ENCODE measurements around the gene TCF4.

The TCF4 gene

DNA sequence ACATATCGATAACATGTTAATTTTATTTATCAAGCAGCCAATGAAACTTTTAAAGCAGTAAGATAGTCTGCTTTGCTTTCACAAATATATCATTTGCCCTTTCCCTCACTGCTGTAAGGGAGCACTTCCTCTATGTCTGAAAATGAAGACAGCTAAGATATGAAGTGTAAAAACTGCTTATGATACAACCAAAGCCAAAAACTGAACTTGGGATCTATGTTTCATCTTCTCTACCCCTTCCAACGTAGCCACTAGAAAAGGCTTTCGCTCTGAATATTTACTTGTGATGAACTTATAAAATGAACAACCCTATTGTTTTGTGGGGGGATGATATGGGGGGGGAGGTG is 140.3 kb downstream of the TCF4 start:
- in situ Hi-C loops (cut with HindIII; ENCODE audit: low sequenced_read_pairs), result no loop called here

DNA sequence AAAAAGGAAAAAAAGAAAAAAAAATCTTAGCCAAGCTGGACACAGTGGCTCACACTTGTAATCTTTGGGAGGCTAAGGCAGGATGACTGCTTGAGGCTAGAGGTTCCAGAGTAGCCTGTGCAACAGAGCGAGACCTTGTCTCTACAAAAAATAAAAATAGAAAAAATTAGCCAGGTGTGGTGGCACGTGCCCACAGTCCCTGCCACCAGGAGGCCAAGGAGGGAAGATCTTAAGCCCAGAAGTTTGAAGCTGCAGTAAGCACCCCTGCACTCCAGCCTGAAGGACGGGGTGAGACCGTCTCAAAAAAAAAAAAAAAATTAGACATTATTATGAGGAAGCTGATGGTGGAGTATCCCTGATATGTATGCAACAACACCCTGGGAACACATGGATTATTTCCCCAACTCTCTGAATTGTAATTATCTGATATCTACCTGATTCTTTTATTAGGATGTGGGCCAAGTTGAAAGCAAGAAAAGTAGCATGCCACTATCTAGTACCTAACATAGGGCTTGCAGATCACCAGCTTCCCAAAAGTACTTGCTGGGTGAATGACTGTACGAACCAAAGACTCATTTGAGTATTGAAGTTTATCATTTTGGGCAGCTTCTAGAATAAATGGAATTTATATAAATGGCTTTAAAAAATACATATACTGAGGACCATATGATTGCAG is 140.9 kb downstream of the TCF4 start:
- in situ Hi-C loops (cut with HindIII; ENCODE audit: low sequenced_read_pairs), result no loop called here

DNA sequence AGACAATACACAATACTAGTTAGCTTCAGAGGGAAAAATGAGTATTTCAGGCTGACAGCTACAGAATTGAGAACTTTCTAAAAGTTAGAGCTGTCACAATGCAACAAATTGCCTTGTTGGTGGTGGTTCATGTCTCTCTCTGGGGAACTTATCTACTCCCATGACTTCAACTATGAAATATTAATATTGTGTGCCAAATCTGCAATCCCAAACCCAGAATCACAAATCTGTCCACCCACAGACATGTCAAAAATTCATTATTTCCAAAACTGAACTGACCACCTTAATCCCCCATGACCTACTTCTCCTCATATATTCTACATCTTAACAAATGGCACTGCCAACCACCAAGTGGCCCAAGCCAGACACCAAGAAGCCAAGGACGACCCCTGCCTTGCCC is 143.5 kb downstream of the TCF4 start:
- in situ Hi-C loops (cut with HindIII; ENCODE audit: low sequenced_read_pairs), result no loop called here

DNA sequence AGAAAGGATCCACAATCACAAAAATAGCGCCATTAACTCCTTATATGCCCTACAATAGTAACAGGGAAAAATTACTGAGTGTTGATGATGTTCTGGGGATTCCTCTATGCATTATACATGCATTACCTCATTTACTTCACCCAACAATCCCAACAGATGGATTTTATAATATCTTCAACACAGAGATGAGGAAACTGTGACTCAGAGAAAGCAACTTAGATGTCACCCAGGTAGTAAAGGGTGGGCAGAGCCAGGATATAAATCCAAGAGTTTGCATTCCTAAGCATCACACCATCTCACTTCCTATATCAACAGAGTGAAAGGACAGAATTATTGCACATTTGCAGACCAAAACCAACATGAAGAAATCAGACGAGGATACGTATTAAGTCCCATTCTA is 144.2 kb downstream of the TCF4 start:
- in situ Hi-C loops (cut with HindIII; ENCODE audit: low sequenced_read_pairs), result no loop called here

- in situ Hi-C loops (cut with HindIII; ENCODE audit: low sequenced_read_pairs), result no loop called here
Observed at GRCh38 chr18:55442561-55442960, 145.4 kb downstream of the TCF4 start.

DNA sequence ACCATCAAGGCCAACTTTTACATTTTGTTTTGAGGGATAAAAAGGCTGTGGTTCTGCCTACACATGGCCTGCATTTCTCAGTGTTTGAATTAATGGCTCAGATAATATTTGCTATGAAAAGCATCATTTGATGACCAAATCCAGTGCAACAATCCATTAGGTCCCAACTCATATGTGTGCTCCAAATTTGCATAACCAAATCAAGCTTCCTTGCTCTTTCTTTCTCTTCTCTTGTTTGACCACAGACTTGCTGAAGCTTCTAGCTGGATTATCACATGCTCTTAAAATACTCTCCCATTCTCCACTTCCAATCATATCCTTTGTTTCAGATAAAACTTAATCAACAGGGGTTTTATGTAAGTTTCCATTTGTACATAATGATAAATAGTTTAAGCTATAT is 147.0 kb downstream of the TCF4 start:
- in situ Hi-C loops (cut with HindIII; ENCODE audit: low sequenced_read_pairs), result no loop called here

- in situ Hi-C loops (cut with HindIII; ENCODE audit: low sequenced_read_pairs), result no loop called here
Observed at GRCh38 chr18:55439056-55439455, 148.9 kb downstream of the TCF4 start.

- in situ Hi-C loops (cut with HindIII; ENCODE audit: low sequenced_read_pairs), result no loop called here
Observed at GRCh38 chr18:55435592-55435991, 152.4 kb downstream of the TCF4 start.

GRCh38 chr18:55433648-55434047 is 154.3 kb downstream of the TCF4 start:
- in situ Hi-C loops (cut with HindIII; ENCODE audit: low sequenced_read_pairs), result no loop called here

DNA sequence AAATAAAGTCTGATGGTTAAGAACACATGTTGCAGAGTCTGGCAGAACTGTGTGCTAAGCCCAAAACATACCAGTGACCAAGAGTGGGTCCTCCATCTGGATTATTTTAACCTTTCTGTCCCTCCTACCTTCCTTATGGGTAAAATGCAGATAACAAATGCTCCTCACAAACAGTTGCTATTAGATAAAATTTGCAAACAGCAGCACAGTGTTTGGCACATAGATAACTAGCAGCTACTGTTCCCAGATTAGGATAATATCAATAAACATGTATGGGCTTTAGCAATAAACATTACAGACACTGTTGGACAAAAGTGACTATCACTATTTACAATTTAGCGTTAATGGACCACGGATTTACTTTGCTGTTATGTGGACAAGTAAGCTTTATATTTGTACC is 154.9 kb downstream of the TCF4 start:
- in situ Hi-C loops (cut with HindIII; ENCODE audit: low sequenced_read_pairs), result no loop called here

DNA sequence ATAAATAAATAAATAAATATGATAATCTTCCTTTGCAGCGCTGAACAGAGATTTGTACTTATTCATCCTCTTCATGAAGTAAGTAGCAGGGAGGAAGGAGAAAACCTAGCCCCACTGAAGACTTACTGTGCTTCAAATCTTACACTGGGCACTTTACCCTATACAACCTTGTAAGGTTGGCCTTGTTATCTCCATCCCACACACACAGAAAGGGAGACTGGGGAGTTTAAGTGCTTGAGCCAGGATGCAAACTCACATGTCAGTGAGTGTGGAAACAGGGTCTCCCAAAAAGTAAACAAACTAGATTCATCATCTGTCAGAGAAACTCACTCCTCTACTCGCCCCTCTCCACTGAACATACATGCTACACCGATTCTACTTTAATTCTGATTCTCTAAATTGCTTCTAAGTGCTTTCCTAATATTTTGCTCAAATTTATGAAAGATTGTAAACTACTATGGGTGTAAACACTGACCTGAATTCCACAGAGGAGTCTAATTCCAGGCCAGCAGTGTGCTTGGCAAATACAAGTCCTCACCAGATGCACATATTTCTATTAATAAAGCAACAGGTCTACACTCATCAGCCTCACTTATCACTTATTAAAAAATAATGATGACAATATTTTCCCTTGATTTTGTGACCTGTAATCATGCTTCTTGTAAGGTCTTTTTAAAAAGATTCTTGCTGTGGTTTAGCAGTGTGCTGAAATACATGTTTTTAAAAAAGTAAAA is 155.5 kb downstream of the TCF4 start:
- in situ Hi-C loops (cut with HindIII; ENCODE audit: low sequenced_read_pairs), result no loop called here

DNA sequence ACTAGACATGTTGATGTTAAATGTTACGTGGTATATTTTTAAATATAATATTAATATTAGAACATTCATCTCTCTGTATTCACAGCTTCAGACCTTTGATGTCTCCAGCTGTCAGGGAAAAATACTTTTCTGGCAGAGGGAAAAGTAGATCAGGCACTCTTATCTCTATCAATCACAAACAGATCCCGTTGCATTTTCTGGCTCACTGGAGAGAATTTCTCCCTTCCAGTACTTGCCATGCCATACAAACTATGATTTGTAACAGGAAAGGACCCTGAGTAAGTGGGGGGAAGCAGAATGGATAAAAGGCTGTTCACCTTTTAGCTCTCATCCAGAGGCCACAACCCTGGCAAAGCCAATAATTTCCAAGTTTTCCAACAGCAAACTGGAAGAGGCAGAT is 158.0 kb downstream of the TCF4 start:
- in situ Hi-C loops (cut with HindIII; ENCODE audit: low sequenced_read_pairs), result no loop called here

DNA sequence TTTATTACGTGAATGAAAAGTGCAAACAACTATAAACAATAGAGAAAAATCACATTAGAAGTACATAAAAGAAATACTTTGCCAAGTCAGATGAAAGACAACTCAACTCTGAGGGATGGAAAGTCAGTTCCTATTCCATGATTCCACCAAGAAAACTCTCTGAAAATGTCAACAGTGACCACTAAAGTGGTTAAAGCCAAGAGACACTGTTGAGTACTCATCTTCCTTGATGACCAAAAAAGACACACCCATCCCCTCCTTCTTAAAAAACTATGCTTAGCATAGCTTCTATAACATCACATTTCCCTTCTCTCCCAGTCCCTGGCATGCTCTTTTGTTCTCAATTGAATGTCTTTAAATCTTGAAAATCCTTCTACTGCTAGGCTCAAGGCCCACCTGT is 160.0 kb downstream of the TCF4 start:
- in situ Hi-C loops (cut with HindIII; ENCODE audit: low sequenced_read_pairs), result loop anchor here (10.0 kb wide), 1 partner anchor 73 kb away; no protein-coding TSS in a partner anchor

DNA sequence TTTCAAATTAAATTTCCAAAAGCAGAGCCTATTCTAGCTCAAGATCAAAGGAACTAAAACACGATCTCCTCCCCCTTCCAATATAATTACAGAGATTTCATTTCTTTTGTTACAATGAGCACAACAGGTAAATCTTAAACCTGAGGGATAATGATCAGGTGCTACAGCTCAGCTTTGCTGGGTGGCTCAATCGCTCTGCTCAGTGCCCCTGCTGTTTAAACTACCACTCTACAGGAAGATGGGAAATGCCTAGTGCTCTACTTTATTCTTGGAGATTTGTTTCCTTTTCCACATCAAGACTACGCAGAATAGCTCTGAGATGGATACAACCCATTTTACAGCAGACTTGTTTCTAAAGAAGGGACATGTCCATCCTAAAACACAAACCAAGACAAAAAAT is 162.3 kb downstream of the TCF4 start:
- in situ Hi-C loops (cut with HindIII; ENCODE audit: low sequenced_read_pairs), result loop anchor here (10.0 kb wide), 1 partner anchor 71 kb away; no protein-coding TSS in a partner anchor

DNA sequence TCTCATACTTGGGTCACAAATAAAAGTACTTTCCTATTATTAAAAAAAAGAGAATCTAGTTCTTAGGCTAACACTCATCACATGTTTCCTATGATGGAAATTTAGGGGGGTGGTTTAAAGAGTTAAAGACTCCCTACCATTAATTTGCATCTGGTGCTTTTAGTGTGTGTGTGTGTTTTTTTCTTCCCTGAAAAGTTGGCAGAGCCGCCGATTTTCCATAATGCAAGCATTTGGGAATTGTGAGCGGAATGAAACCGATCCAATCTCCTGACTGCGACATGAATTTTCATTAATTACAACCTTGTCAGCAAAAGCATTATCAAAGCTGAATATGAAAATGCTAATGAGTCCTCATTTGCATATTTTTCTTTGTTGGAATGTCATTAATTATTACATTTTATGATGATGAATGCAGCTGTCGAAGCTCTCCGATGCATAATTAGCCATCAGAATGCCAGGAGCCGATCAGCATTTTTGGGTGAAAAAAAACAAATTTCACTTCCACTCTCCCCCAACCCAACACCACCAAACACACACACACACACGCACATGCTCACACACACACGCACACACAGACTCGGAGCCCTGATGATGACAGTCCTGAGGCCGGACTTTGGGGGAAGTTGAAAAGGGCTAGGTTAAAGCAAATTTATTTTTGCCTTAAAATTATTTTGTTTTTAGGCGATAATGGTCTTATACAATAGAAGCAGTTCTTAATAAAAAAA is 165.4 kb downstream of the TCF4 start:
- in situ Hi-C loops (cut with HindIII; ENCODE audit: low sequenced_read_pairs), result loop anchor here (10.0 kb wide), 1 partner anchor 68 kb away; no protein-coding TSS in a partner anchor

- in situ Hi-C loops (cut with HindIII; ENCODE audit: low sequenced_read_pairs), result loop anchor here (10.0 kb wide), 1 partner anchor 67 kb away; no protein-coding TSS in a partner anchor
Observed at GRCh38 chr18:55421615-55422419, 166.2 kb downstream of the TCF4 start.

DNA sequence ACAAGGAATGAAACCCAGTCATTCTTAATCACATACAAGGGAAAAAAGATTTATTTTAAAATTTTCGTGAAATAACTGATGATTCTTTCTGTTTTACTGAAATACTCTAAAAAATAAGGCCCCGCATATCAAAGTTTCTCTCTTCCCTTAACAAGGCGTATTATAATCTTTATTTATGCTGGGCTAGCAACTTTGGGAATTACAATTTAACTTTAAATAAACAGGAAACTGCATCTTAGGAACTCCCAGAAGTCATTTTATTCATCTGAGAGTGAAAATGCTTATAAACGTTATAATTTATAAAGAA is 166.7 kb downstream of the TCF4 start:
- in situ Hi-C loops (cut with HindIII; ENCODE audit: low sequenced_read_pairs), result loop anchor here (10.0 kb wide), 1 partner anchor 66 kb away; no protein-coding TSS in a partner anchor

GRCh38 chr18:55420665-55421307 is 167.2 kb downstream of the TCF4 start:
- in situ Hi-C loops (cut with HindIII; ENCODE audit: low sequenced_read_pairs), result loop anchor here (10.0 kb wide), 1 partner anchor 66 kb away; no protein-coding TSS in a partner anchor

- in situ Hi-C loops (cut with HindIII; ENCODE audit: low sequenced_read_pairs), result loop anchor here (10.0 kb wide), 1 partner anchor 65 kb away; no protein-coding TSS in a partner anchor
Observed at GRCh38 chr18:55419947-55420664, 167.9 kb downstream of the TCF4 start.
